Measurements from ENCODE around the gene SFMBT1.

DNA sequence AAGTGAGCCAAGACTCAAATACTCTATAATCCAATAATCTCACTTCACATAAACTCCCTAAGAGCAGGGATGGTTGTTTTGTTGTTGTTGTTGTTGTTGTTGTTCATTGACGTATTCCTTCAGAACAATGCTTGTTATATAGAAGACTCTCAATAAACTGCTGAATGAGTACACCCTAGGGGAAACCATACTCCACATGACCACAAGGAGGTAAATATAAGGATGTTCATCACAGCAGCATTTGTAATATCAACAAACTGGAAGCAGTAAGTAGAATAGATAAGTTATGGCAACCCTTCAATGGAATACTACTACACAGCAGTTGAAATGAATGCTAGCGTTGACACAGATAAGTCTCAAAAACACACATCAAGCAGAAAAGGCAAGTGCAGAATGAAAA is 86.1 kb downstream of the SFMBT1 start:
- TF ChIP-seq, protein P1, sequence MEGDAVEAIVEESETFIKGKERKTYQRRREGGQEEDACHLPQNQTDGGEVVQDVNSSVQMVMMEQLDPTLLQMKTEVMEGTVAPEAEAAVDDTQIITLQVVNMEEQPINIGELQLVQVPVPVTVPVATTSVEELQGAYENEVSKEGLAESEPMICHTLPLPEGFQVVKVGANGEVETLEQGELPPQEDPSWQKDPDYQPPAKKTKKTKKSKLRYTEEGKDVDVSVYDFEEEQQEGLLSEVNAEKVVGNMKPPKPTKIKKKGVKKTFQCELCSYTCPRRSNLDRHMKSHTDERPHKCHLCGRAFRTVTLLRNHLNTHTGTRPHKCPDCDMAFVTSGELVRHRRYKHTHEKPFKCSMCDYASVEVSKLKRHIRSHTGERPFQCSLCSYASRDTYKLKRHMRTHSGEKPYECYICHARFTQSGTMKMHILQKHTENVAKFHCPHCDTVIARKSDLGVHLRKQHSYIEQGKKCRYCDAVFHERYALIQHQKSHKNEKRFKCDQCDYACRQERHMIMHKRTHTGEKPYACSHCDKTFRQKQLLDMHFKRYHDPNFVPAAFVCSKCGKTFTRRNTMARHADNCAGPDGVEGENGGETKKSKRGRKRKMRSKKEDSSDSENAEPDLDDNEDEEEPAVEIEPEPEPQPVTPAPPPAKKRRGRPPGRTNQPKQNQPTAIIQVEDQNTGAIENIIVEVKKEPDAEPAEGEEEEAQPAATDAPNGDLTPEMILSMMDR (conservative IDR thresholded peaks at IDR 0.05; ENCODE audit: low read depth, low read length) = no peak
- no peak for TF ChIP-seq EZH2 (IDR thresholded peaks at IDR 0.05; ENCODE audit: borderline replicate concordance, low read depth, low read length, poor library complexity, severe bottlenecking)
